Left lung (tissue), 10 donors: ENCODE data around the gene TANGO2. TPM values are rescaled to one million over a fixed set of nuclear protein-coding genes. Genes with fewer than 3 reads are reported as not detected.

Experiments
- ATAC-seq: fragments of 200-7000 bp; cut with Tn5 transposase; one replicate; pipeline ENCODE4 v1.9.1; 2020; ENCODE audit warnings: moderate library complexity
- DNase-seq, 4 donors: peaks; one replicate each; pipeline ENCODE4 v3.0.0-alpha.2; 2013 to 2020
- H3K27ac ChIP-seq, 2 donors: fragments of 200-600 bp; sonication (generic) in 1 of 2; one replicate each; pipeline versions ENCODE4 v1.5.0 to v1.8.0; 2020 to 2021
- H3K27me3 ChIP-seq, 2 donors: fragments of 200-600 bp; sonication (generic) in 1 of 2; one replicate each; pipeline versions ENCODE4 v1.5.0 to v1.8.0; 2020 to 2021
- H3K36me3 ChIP-seq, 2 donors: fragments of 200-600 bp; sonication (generic) in 1 of 2; one replicate each; pipeline versions ENCODE4 v1.5.0 to v1.8.0; 2020 to 2021
- H3K4me1 ChIP-seq, 2 donors: fragments of 200-600 bp; one replicate each; pipeline ENCODE4 v1.8.0; 2021
- H3K4me3 ChIP-seq, 2 donors: fragments of 200-600 bp; sonication (generic) in 1 of 2; one replicate each; pipeline versions ENCODE4 v1.5.0 to v1.8.0; 2020 to 2021; ENCODE audit warnings: mild to moderate bottlenecking in 1 of 2
- H3K9me3 ChIP-seq, 2 donors: fragments of 200-600 bp; sonication (generic) in 1 of 2; one replicate each; pipeline versions ENCODE4 v1.5.0 to v1.8.0; 2020 to 2021
- intact Hi-C, 2 donors: fragments of 100-400 bp; cut with DNase I; formaldehyde crosslinking; loops; one replicate each; pipeline versions ENCODE4 v1.11.2 to v1.14.2; 2022
- polyA plus RNA-seq, 6 donors: library from polyadenylated mRNA; unstranded; fragments of 120-200 nt; gene quantifications; one replicate each; pipeline ENCODE4 v1.2.1, GENCODE V29; 2013; ENCODE audit not compliant: insufficient read length in 6 of 6
- total RNA-seq, 2 donors: library from RNA; stranded (reverse); fragmentation: NEBNext Ultra II Directional; extraction: Animal tissue kit (Norgen Biotek cat#: 25700); gene quantifications; one replicate each; pipeline ENCODE4 v1.2.1, GENCODE V29; 2021
- TF ChIP-seq, protein P1 (sequence below), 2 donors: fragments of 200-600 bp; sonication (generic) in 1 of 2; IDR thresholded peaks; one replicate each; pipeline versions ENCODE4 v1.5.0 to v1.8.0; 2021; ENCODE audit warnings: antibody characterized with exemption in 2 of 2
- donor health status: DM: no; HTN: yes; CAD: no.
- donor health status: DM: no; HTN: no; CAD: no.

Gene TANGO2
- total and polyA plus RNA-seq, 8 donors, result 10.9 to 47.2 (median 13.6) TPM

DNA sequence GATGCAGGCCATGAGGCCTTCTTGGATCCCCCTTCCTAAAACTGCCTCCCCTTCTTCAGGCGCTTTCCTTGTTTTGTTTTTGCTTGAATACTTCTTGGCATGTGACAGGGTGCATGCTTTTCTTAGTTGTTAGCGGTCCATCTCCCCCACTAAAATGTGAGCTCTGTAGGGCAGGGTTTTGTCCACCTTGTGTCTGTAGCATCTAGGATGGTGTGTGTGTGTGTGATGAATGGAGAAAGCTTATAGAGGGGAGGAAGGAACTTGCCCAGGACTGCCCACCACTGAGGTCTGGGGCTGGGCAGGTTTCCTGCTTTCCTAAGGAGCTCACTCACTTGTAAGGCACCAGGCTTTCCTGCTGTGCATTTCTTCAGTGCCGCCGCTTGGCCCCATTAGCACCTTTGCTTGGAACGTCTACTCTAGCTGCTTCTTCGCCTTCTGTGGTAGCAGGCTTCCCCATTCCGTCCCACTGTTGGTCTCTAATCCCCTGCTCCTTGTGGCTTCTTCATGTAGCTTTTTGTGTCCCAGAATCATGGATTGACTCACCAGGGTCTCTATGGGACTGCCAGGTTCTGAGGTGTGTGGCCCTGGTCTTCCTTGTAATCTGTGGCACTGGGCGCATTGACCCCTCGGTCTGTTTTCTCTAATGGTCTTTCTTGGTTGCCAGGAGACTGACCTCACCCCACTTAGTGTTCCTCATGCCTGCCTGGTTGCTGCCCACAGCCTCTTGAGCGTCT, 62.4 kb downstream of the TANGO2 start:
- Histone ChIP-seq H3K4me3 (no peak overlapping the region), H3K9me3 (no peaks in the 10 kb centered on the region), H3K27me3 (no peaks in the 10 kb centered on the region), H3K4me1 (peaks cover 13 to 58% of the 10 kb centered on the region in 2 donors), H3K27ac (peak overlapping the region in 1 of 2 donors; percentile 18), H3K36me3 (peaks cover 0 to 29% of the 10 kb centered on the region in 2 donors)
- ATAC-seq, result no peak
- intact Hi-C loops, result no loop called here
- TF ChIP-seq, protein P1, sequence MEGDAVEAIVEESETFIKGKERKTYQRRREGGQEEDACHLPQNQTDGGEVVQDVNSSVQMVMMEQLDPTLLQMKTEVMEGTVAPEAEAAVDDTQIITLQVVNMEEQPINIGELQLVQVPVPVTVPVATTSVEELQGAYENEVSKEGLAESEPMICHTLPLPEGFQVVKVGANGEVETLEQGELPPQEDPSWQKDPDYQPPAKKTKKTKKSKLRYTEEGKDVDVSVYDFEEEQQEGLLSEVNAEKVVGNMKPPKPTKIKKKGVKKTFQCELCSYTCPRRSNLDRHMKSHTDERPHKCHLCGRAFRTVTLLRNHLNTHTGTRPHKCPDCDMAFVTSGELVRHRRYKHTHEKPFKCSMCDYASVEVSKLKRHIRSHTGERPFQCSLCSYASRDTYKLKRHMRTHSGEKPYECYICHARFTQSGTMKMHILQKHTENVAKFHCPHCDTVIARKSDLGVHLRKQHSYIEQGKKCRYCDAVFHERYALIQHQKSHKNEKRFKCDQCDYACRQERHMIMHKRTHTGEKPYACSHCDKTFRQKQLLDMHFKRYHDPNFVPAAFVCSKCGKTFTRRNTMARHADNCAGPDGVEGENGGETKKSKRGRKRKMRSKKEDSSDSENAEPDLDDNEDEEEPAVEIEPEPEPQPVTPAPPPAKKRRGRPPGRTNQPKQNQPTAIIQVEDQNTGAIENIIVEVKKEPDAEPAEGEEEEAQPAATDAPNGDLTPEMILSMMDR (IDR thresholded peaks at IDR 0.05), result no peak
- DNase-seq, result peak in 1 of 4 donors; percentile 23

DNA sequence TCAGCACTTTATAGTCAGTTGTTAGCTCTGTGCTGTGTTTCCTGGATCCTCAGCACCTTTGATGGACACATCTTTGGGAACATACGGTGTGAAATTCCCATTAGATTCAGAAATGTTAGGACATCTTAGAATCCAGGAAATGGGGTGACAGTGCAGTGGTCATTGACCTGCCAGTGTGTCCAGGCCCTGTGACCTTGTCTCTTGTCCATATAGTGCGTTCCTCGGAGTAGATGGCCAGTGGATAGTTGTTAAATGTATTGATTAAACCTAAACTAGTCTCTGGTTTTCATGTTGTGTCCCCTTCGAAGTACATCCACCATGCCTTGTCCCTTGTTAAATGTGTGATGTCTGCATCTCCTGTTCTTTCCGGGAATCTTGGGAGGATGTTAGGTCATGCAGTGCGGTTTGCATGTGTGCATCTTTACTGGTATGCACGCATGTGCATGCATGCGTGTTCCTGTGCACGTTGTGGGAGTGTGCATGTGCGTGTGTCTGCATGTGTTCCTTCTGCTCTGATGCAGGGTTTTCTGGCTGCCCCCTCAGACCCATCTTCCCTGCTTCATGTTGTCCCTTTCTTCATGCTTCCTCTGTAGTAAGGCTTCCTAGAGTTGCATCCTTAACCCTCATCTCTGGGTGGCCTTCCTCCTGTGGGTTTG, 63.1 kb downstream of the TANGO2 start:
- no peaks in the 10 kb centered on the region for H3K27me3 ChIP-seq
- intact Hi-C loops, result no loop called here
- TF ChIP-seq, protein P1 (IDR thresholded peaks at IDR 0.05), result no peak
- ATAC-seq (no peak), DNase-seq (no peak)
- H3K9me3 ChIP-seq, result no peaks in the 10 kb centered on the region
- H3K4me1 ChIP-seq, result peaks cover 13 to 57% of the 10 kb centered on the region in 2 donors
- no peak overlapping the region for H3K27ac ChIP-seq
- H3K36me3 ChIP-seq, result peaks cover 0 to 36% of the 10 kb centered on the region in 2 donors
- no peak overlapping the region for H3K4me3 ChIP-seq

DNA sequence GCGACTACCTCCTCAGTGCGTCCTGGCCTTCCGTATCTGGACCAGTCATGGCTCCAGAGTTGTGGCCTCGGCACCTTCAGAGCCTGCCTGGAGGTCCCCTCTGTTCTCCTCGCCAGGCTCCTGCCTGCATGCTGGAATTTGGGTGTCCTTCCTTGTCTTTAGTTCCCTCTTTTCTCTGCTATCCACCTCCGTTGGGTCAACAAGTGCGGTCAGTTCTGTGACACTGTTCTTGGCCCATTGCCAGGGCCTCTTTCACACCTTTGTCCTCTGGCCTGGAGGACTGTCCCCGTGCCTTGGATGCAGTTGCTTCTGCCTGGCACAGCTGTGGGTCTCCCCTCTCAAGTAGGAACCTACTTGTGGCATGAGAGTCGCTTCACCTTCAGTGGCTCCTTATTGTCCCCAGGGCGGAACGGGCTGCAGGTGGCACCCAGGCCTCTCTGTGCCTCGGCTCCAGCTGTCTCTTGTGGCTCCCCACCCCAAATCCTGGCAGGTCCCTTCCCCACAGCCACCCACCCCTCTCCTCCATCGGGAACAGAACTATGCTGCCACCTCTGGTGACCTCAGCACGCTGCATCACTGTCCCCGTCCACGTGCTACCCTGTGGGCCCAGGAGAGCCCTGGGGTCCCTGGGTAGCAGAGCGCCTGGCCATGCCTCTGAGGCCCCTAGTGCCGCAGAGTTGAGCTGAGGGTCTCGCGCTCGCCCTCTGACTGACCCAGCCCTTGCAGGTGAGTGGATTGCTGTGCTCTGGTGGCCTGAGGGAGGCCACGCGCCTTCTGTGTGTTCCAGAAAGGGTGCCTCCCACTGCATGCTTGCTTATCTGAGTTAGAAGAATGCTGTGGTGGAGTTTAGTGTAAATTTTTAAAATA, 63.9 kb downstream of the TANGO2 start:
- Histone ChIP-seq H3K9me3 (no peaks in the 10 kb centered on the region), H3K36me3 (peaks cover 0 to 44% of the 10 kb centered on the region in 2 donors), H3K4me1 (peaks cover 13 to 52% of the 10 kb centered on the region in 2 donors), H3K4me3 (no peak overlapping the region), H3K27me3 (no peaks in the 10 kb centered on the region), H3K27ac (no peak overlapping the region)
- TF ChIP-seq, protein P1 (IDR thresholded peaks at IDR 0.05), result no peak
- no peak for ATAC-seq
- intact Hi-C loops, result no loop called here
- DNase-seq, result peak in 1 of 4 donors; percentile 62

DNA sequence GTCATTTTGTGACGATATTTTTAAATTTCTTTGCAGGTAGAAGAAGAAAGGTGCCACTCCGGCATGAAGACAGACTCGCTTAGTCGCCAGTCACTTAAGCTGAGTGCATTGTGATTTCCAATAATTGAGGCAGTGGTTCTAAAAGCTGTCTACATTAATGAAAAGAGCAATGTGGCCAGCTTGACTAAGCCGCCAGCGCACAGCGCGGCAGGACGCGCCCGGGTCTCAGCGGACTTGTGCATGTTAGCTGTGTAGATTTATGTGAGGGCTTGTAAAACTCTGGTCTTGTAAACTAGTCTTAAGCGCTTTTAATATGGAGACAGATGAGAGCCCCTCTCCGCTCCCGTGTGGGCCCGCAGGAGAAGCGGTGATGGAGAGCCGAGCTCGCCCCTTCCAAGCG, 64.7 kb downstream of the TANGO2 start:
- H3K27me3 ChIP-seq, result no peaks in the 10 kb centered on the region
- peaks cover 13 to 50% of the 10 kb centered on the region in 2 donors for H3K4me1 ChIP-seq
- ATAC-seq (no peak), DNase-seq (peak in 1 of 4 donors; percentile 50)
- intact Hi-C loops, result no loop called here
- TF ChIP-seq, protein P1 (IDR thresholded peaks at IDR 0.05), result no peak
- H3K27ac ChIP-seq, result no peak overlapping the region
- H3K36me3 ChIP-seq, result peaks cover 0 to 52% of the 10 kb centered on the region in 2 donors
- H3K9me3 ChIP-seq, result no peaks in the 10 kb centered on the region
- no peak overlapping the region for H3K4me3 ChIP-seq
